Mononuclear cell (primary cell): ENCODE measurements around the gene TMEM131. TPM values are rescaled to one million over a fixed set of nuclear protein-coding genes. Genes with fewer than 3 reads are reported as not detected.
"Not testable (repeated sequence)": the region's sequence is repeated elsewhere in the genome, so short reads cannot be mapped to it uniquely, and the experiment has no call there.

ENCODE experiments used
- H3K27me3 ChIP-seq: 2 replicates; pipeline ENCODE4 v1.6.0; 2011; ENCODE audit warnings: low read length, control low read depth; ENCODE audit not compliant: insufficient read depth
- H3K4me1 ChIP-seq: 2 replicates; pipeline ENCODE4 v1.5.1; 2011; ENCODE audit warnings: mild to moderate bottlenecking, low read length, control low read depth; ENCODE audit not compliant: insufficient read depth
- H3K4me3 ChIP-seq: 2 replicates; pipeline ENCODE4 v1.5.1; 2011; ENCODE audit warnings: mild to moderate bottlenecking, low read length, moderate library complexity
- H3K9me3 ChIP-seq: 2 replicates; pipeline ENCODE4 v1.5.1; 2011; ENCODE audit warnings: low read depth, mild to moderate bottlenecking, control low read depth, low read length
- total RNA-seq: library from RNA; depleted of rRNA; stranded (reverse); fragments of >200 nt; gene quantifications from one replicate; pipeline ENCODE4 v1.2.3, GENCODE V29; 2012

TMEM131 gene
- total RNA-seq, 1 donor = 26.6 TPM

GRCh38 chr2:97829255-97829654 is 166.5 kb downstream of the TMEM131 start:
- not testable (repeated sequence) for H3K27me3 ChIP-seq, H3K4me3 ChIP-seq, H3K4me1 ChIP-seq, H3K9me3 ChIP-seq

DNA sequence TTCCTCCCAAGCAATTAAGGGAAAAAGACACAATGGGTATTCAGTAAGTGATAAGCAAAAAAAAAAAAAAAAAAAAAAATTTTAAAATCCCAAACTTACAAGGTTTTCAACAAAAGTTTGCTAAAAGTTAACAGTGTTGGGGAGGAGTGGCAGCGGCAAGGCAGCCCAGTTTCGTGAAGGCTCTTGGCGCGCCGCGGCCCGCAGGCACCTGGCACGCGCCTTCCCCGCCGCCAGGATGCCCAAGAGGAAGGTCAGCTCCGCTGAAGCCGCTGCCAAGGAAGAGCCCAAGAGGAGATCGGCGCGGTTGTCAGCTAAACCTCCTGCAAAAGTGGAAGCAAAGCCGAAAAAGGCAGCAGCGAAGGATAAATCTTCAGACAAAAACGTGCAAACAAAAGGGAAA is 168.7 kb downstream of the TMEM131 start:
- H3K27me3 ChIP-seq, H3K4me3 ChIP-seq, H3K4me1 ChIP-seq, H3K9me3 ChIP-seq: not testable (repeated sequence)

DNA sequence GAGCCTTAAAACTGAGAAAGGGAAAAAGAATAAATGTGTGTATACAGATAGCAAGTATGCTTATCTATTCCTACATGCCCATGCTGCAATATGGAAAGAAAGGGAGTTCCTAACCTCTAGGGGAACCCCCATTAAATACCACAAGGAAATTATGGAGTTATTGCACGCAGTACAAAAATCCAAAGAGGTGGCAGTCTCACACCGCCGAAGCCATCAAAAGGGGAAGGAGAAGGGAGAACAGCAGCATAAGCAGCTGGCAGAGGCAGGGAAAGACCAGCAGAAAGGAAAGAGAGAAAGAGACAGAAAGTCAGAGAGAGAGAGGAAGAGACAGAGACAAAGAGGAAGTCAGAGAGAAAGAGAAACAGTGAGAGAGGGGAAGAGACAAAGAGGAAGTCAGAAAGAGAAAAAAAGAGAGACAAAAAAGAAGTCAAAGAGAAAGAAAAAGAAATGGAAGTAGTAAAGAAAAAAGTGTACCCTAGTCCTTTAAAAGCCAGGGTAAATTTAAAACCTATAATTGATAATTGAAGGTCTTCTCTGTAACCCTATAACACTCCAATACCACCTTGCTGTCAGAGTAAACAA is 169.4 kb downstream of the TMEM131 start:
- not testable (repeated sequence) for H3K4me1 ChIP-seq, H3K27me3 ChIP-seq, H3K4me3 ChIP-seq, H3K9me3 ChIP-seq

- not testable (repeated sequence) for H3K4me1 ChIP-seq, H3K27me3 ChIP-seq, H3K4me3 ChIP-seq, H3K9me3 ChIP-seq
Measured at GRCh38 chr2:97824011-97824410, 171.7 kb downstream of the TMEM131 start.

- H3K9me3 ChIP-seq, H3K4me3 ChIP-seq, H3K27me3 ChIP-seq, H3K4me1 ChIP-seq: not testable (repeated sequence)
Measured at GRCh38 chr2:97821862-97822261, 173.9 kb downstream of the TMEM131 start.

- no peaks in the 10 kb centered on the region for H3K9me3 ChIP-seq
- no peak overlapping the region for H3K4me3 ChIP-seq
- no peaks in the 10 kb centered on the region for H3K27me3 ChIP-seq
- H3K4me1 ChIP-seq = no peaks in the 10 kb centered on the region
Measured at GRCh38 chr2:97819754-97820153, 176.0 kb downstream of the TMEM131 start.

GRCh38 chr2:97816411-97816810 is 179.3 kb downstream of the TMEM131 start:
- Histone ChIP-seq H3K4me1 (no peaks in the 10 kb centered on the region), H3K27me3 (no peaks in the 10 kb centered on the region), H3K9me3 (no peaks in the 10 kb centered on the region), H3K4me3 (no peak overlapping the region)

GRCh38 chr2:97812931-97813330 is 182.8 kb downstream of the TMEM131 start:
- Histone ChIP-seq H3K27me3 (no peaks in the 10 kb centered on the region), H3K9me3 (no peaks in the 10 kb centered on the region), H3K4me3 (no peak overlapping the region), H3K4me1 (no peaks in the 10 kb centered on the region)

DNA sequence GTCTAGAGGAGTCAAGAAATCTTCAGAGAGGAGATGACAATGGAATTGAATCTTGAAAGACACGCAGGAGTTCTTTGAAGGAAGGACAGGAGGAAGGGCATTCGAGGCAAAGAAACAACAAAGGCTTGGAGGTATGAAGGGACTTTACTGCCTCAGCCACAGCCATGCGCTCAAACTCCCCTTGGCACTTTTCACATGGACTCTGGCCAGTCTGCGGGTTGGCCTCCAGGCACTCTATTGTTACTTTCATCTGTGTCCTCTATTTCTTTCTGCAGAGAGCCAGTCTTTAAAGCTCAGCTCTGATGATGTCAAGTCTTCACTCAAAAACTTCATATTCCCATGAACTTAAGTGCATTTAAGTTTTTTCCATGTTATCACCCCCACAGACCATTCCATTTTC is 186.9 kb downstream of the TMEM131 start:
- Histone ChIP-seq H3K4me1 (peaks cover 5% of the 10 kb centered on the region), H3K9me3 (no peaks in the 10 kb centered on the region), H3K4me3 (no peak overlapping the region)

DNA sequence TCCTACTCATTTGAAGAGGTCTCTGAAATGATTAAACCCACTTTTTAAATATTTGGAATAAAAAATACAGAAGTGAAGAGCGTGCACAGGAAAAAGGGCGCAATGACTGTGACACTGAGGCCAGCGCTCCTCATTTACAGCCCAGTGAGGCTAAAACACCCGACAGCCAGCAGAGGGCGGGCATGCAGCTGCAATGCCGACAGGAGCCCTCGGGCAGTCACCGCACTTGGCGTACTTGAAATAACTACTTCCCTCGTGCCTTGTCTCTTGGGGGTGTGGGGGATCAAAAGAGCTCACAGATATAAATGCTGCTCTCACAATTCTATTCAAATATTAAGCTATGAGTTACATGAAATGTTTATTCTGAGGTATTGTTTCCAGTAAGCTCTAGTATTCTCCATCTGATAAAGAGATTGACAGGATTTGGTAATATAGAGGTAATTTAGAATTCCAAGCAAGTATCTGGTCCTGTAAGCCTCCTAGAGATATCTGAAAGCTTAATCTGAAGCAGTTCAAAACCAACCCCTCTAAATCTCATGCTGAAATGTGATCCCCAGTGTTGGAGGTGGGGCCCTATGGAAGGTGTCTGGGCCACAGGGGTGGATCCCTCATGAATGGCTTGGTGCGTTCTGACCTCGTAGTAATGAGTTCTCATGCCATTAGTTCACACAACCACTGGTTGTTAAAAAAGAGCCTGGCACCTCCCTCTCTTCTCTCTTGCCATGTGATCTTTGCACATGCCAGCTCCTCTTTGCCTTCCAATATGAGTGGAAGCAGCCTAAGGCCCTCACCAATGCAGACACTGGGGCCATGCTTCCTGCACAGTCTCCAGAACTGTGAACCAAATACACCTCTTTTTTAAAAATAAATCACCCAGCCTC is 188.8 kb downstream of the TMEM131 start:
- H3K9me3 ChIP-seq = no peaks in the 10 kb centered on the region
- no peak overlapping the region for H3K4me3 ChIP-seq
- no peaks in the 10 kb centered on the region for H3K27me3 ChIP-seq
- peaks cover 5% of the 10 kb centered on the region for H3K4me1 ChIP-seq

More for the DNA sequence above, 186.9 kb downstream of the TMEM131 start:
- H3K27me3 ChIP-seq = no peaks in the 10 kb centered on the region

DNA sequence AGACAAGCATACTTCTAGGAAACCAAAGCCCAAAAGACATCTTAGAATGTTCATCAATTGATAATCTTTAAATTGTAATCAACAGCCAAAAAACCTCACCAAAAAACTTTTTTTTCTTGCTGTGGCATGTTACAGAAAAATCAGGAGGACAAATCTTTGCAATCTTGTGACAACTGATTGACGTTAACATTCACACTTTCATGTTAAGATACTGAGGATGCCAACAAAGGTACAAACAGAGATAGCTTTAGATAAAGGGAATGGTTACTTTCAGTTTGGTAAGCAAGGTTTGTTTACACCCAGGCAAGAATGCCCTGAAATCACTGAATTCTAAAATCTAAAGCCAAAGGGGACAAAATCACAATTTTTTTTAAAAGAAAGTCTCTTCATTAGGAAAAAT is 190.0 kb downstream of the TMEM131 start:
- Histone ChIP-seq H3K9me3 (no peaks in the 10 kb centered on the region), H3K4me1 (peaks cover 5% of the 10 kb centered on the region), H3K27me3 (no peaks in the 10 kb centered on the region), H3K4me3 (no peak overlapping the region)

DNA sequence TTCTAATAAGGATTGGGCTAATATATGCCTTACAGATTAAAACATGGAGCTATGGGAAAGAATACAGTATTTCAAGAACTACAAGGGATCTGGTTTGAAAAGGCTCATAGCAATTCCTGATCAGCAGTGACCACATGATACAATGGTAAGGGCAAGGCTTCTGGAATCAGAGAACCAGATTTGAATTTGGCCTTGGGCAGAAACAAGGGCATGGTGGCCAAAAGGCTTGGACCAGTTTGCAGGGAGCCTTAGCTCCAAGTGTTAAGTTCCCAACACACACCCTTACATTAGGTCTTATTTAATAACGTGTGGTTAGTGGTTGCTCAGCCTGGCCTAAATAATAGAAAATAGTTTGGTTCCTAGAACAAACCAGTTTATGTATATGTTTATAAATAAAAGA is 194.7 kb downstream of the TMEM131 start:
- no peaks in the 10 kb centered on the region for H3K27me3 ChIP-seq
- no peaks in the 10 kb centered on the region for H3K4me1 ChIP-seq
- H3K9me3 ChIP-seq = no peaks in the 10 kb centered on the region
- no peak overlapping the region for H3K4me3 ChIP-seq

- Histone ChIP-seq H3K27me3 (no peaks in the 10 kb centered on the region), H3K4me1 (no peaks in the 10 kb centered on the region), H3K9me3 (no peaks in the 10 kb centered on the region), H3K4me3 (no peak overlapping the region)
Measured at GRCh38 chr2:97798416-97798815, 197.3 kb downstream of the TMEM131 start.

DNA sequence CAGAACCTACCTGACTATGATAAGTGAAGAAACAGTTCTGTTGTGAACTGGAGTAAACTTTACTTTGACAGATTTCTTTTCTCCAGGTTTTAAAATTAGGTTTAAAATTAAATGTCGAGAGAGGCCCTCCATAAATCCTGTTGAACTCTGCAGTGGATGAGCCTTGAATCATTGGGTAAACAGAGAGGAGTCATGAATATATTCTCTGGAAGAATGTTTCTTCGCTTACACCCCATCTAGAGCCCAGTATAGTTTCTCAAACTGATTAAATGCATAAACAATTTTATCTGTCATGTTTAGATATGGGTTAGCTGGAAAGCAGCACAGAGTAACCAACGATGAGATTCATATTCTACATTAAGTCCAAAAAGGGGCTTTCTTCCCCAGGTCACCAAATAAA is 198.4 kb downstream of the TMEM131 start:
- no peaks in the 10 kb centered on the region for H3K9me3 ChIP-seq
- H3K4me1 ChIP-seq = no peaks in the 10 kb centered on the region
- no peak overlapping the region for H3K4me3 ChIP-seq
- H3K27me3 ChIP-seq = no peaks in the 10 kb centered on the region

DNA sequence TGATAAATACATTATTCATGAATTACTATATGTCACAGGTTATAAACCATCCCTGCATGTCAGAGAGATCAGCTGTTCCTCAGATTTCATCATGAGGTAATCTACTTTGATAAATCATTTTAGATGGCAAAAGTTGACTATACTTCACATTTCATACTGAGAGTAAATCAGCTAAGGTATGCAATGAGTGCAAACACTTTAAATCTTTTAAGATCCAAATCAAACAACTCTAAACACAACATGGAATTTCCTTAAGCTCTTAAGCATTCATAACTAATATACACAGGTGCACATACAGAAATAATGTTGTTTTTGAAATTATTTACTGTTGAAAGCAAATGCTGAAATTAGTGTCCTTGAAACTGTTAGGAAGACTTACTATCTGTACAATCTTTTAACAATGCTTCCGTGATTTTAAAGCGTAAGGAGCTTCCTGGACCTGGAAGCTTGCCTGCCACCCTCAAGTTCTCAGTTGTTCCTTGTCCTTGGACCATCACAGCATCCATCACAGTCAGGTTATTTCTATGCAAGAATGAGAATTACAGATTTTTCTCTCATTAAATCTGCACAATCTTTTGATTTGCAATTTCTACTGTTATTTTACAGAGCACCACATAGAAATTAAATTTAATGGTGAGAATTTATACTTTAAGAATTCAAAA is 199.2 kb downstream of the TMEM131 start:
- Histone ChIP-seq H3K27me3 (no peaks in the 10 kb centered on the region), H3K4me1 (no peaks in the 10 kb centered on the region), H3K9me3 (no peaks in the 10 kb centered on the region), H3K4me3 (no peak overlapping the region)
